HL-60 (cell line): Measurements from ENCODE around the gene ZNF541.

Source experiments
- CTCF ChIP-seq: IDR thresholded peaks from one replicate; pipeline ENCODE4 v1.5.1; 2011; ENCODE audit warnings: low read length, control low read depth, inconsistent platforms; ENCODE audit not compliant: insufficient read depth
- POLR2AphosphoS5 ChIP-seq: IDR thresholded peaks from 2 replicates; pipeline ENCODE4 v1.6.1; 2012; ENCODE audit warnings: low read depth

GRCh38 chr19:47614559-47614958, 41.6 kb upstream of the ZNF541 start:
- TF ChIP-seq POLR2AphosphoS5 (no peak), CTCF (no peak)
